Measurements from ENCODE around the gene SLC24A3.

DNA sequence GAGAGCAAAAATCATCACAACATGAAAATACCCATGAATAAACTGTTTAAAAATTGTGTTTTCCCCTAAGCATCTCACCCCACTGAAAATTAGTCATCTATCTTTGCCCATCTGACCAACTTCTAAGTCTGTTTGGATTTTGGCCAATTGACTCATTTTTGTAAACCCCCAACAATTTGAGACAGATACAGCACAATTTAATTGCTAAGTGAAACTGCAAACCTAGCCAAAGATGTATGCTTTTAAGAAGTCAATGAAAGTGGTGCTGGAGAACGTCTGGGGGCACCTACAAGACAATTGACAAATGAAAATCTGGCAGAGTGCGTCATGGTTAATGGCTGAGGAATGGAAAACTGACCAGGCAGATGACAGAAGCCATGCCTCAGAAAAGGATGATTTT, 30.9 kb upstream of the SLC24A3 start:
- TF ChIP-seq, protein P1, sequence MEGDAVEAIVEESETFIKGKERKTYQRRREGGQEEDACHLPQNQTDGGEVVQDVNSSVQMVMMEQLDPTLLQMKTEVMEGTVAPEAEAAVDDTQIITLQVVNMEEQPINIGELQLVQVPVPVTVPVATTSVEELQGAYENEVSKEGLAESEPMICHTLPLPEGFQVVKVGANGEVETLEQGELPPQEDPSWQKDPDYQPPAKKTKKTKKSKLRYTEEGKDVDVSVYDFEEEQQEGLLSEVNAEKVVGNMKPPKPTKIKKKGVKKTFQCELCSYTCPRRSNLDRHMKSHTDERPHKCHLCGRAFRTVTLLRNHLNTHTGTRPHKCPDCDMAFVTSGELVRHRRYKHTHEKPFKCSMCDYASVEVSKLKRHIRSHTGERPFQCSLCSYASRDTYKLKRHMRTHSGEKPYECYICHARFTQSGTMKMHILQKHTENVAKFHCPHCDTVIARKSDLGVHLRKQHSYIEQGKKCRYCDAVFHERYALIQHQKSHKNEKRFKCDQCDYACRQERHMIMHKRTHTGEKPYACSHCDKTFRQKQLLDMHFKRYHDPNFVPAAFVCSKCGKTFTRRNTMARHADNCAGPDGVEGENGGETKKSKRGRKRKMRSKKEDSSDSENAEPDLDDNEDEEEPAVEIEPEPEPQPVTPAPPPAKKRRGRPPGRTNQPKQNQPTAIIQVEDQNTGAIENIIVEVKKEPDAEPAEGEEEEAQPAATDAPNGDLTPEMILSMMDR (IDR thresholded peaks at IDR 0.05): no peak
- no peak for TF ChIP-seq POLR2A (IDR thresholded peaks at IDR 0.05)

All from heart left ventricle (tissue), 13 donors.